ENCODE results near the gene HNRNPDL. TPM values are rescaled to one million over a fixed set of nuclear protein-coding genes. Genes with fewer than 3 reads are reported as not detected.

The HNRNPDL gene
- total and polyA plus RNA-seq, 2 of the 13 experiments (the other 11 are each of a cell fraction or from before 2014, with no cell fraction given) = 167 to 414 TPM

DNA sequence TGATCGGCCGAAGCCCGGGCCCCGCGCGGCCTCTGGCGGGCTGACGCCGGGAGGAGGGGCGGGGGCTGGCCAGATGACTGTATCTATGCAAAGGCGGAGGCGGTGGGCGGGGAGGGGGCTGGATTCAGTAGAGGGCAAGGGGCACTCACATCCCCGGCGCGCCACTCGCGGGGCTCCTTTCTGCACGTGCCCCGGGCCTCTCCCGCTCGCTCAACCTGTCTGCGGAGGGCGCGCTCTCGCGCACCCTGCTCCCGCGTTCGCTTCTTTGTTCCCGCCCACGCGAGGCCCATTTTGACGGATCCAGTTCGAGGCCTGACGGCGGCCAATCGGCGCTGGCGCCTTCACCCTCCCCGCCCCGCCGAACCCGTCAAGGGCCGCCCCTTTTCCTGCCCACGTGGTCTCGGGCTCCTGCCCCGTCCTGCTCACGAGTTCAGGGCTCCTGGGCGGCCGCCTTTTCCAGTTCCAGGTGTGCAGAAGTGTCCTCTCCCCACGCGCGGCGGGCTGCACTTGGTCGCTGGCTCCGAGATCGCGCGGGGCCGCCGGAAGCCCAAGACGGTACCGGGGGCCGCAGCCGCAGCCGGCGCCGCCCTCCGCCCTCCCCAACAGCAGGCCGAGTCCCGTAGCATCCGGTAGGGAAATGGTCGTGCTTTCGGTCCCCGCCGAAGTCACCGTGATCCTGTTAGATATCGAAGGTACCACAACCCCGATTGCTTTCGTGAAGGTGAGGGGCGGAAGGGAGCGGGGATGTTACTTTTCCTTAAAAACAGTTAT lies at the start of gene HNRNPDL, which contains the start of gene ENOPH1 (continued):
- TF ChIP-seq RNF219 (CRISPR knock-in tag; IDR thresholded peaks at IDR 0.05) (no peak; the same call in 1 of the 2 replicates), NCOA2 (CRISPR knock-in tag; IDR thresholded peaks at IDR 0.05) (peak; percentile 61; the same call in 1 of the 2 replicates), ZNF614 (CRISPR knock-in tag; IDR thresholded peaks at IDR 0.05; ENCODE audit: borderline replicate concordance) (no peak; the same call in 1 of the 2 replicates), POLR2G (IDR thresholded peaks at IDR 0.05; ENCODE audit: low read depth, low read length) (peak; percentile 39; the same call in 1 of the 2 replicates), ZIK1 (CRISPR knock-in tag; IDR thresholded peaks at IDR 0.05; ENCODE audit: borderline replicate concordance, low read depth) (peak; percentile 57; the same call in 1 of the 2 replicates), JUND (CRISPR knock-in tag; IDR thresholded peaks at IDR 0.05) (no peak), ZNF782 (CRISPR knock-in tag; IDR thresholded peaks at IDR 0.05; ENCODE audit: borderline replicate concordance) (peak; percentile 30; the same call in 1 of the 2 replicates), RAD51 (IDR thresholded peaks at IDR 0.05; ENCODE audit: borderline replicate concordance) (peak; percentile 73), HIC2 (CRISPR knock-in tag; IDR thresholded peaks at IDR 0.05; ENCODE audit: low read depth) (peak; percentile 68), ZNF552 (CRISPR knock-in tag; IDR thresholded peaks at IDR 0.05; ENCODE audit: borderline replicate concordance) (peak; percentile 75; the same call in 1 of the 2 replicates), RERE (CRISPR knock-in tag; IDR thresholded peaks at IDR 0.05; ENCODE audit: low read depth) (peak; percentile 42; the same call in 1 of the 2 replicates), EEA1 (CRISPR knock-in tag; IDR thresholded peaks at IDR 0.05; ENCODE audit: borderline replicate concordance) (peak; percentile 64), CAMTA2 (CRISPR knock-in tag; IDR thresholded peaks at IDR 0.05; ENCODE audit: borderline replicate concordance) (0 out of 2 replicates have a peak, but pooled peaks have one; percentile 25), REXO4 (CRISPR knock-in tag; IDR thresholded peaks at IDR 0.05; ENCODE audit: borderline replicate concordance) (no peak; the same call in 1 of the 2 replicates), KDM4B (CRISPR knock-in tag; IDR thresholded peaks at IDR 0.05) (peak; percentile 67; the same call in 1 of the 2 replicates)
- TF ChIP-seq, protein P1, sequence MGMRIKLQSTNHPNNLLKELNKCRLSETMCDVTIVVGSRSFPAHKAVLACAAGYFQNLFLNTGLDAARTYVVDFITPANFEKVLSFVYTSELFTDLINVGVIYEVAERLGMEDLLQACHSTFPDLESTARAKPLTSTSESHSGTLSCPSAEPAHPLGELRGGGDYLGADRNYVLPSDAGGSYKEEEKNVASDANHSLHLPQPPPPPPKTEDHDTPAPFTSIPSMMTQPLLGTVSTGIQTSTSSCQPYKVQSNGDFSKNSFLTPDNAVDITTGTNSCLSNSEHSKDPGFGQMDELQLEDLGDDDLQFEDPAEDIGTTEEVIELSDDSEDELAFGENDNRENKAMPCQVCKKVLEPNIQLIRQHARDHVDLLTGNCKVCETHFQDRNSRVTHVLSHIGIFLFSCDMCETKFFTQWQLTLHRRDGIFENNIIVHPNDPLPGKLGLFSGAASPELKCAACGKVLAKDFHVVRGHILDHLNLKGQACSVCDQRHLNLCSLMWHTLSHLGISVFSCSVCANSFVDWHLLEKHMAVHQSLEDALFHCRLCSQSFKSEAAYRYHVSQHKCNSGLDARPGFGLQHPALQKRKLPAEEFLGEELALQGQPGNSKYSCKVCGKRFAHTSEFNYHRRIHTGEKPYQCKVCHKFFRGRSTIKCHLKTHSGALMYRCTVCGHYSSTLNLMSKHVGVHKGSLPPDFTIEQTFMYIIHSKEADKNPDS (CRISPR knock-in tag; IDR thresholded peaks at IDR 0.05) = peak; percentile 73; the same call in 1 of the 2 replicates
